T1000 (cell line): ENCODE measurements around the gene EPS8L1.
"Not testable (repeated sequence)": the region's sequence is repeated elsewhere in the genome, so short reads cannot be mapped to it uniquely, and the experiment has no call there.

Source experiments
- DNase-seq: peaks from one replicate; lab custom pipeline; 2025; ENCODE audit warnings: mixed read lengths; lab: John Stamatoyannopoulos, UW

EPS8L1 gene

GRCh38 chr19:55094456-55095259 is 19.0 kb downstream of the EPS8L1 start:
- DNase-seq = no peak

DNA sequence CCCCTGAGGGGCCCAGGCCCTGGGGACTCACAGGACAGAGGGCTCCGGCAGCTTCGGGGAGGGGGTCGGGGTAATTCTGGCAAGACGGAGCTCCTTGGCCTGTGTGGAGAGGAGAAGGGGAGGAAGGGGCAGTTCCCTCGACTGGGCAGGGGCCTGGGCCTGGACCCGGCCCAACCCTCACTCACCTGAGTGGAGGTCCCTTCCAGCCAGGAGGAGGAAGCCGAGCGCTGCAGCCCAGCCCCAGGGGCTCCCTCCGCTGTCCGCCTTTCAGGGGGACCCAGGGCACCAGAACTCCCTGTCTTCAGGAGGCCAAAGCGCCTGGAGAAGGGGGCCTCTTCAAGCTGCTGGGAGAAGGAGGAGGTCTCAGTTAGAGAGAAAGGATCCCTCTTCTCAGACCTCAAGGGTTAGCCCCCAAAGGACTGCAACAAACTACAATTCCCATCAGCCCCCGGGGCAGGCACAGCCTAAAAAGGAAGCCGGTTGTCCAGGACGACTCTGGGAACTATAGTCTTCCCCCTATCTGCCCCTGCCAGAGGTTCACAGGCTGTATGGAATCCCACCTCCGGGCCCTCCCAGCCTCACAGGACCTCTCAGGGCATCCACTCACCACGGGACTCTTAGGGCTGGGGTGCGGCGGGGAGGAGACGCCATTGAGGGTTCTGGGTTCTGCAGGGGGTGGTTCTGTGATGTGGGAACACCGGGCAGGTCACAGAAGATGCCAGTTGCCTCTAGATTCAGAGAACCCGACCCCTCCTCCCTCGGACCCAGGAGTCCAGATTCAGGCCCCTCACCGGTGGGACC is 19.8 kb downstream of the EPS8L1 start:
- DNase-seq = no peak

DNA sequence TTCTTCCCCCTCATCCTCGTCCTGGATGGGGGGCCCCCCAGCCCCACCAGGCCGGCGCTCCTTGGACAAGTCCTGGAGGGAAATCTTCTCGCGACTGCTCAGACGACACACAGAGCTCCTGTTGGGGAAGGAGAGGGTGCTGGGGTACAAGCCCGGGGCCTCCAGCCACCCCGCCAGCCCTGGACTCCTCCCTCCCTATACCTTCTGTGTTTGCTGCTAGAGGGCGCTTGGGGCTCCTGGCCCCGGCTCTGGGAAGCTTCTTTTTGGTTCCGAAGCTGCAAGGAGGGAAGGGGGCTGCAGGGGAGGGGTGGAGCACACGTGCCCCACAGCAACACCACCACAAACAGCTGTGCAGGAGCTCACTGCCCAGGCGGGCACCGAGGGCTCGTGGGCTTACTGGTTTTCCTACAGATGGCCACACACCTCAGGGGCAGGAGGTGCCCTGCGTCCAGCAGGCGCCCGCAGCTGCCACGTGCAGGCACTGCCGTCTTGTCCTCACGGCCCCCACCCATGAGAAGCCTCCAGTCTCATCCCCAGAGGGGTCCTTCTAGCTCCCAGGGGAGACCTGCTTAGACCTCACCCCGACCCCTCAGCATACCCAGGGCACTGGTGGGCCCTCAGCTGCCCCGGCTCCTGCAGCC is 20.5 kb downstream of the EPS8L1 start:
- no peak for DNase-seq

DNA sequence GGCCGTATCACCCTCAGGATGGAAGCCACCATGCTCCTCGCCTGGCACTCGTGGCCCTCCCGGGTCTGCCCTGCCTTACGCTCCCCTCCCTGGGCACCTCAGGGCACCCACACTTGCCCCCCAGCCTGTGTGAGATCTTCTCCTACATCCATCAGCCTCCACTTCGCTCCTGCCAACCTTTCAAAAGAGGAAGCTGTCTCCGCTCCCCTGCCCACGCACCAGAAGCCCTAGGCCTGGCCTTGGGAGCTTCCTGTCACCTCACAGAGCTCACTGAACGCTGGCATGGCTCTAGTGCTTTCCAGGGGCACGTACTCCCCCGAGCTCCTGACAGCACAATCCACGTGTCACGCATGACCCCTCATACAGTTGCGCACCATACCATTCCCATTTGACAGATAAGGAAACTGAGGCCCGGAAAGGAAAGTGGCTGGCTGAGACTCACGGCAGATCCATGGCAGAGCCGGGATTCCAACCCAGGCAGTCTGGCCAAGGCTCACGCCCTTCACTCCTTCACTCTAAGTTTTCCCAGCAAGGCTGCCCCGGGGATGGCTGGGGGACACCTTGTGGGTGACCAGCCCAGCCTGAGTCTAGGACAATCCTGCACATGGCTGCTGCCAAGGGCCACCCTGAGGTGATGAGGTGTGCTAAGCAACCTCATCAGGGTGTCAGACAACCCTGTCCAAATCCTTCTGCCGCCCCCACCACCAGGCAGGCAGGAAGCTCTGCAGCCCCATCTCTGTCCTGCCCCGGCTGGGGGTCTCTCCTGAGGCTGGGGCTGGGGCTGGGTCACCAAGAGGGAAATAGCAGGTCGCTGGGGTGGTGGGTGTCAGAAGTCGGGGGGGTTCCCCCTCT is 22.4 kb downstream of the EPS8L1 start:
- DNase-seq = no peak

- DNase-seq = no peak
Measured at GRCh38 chr19:55098716-55099556, 23.3 kb downstream of the EPS8L1 start.

DNA sequence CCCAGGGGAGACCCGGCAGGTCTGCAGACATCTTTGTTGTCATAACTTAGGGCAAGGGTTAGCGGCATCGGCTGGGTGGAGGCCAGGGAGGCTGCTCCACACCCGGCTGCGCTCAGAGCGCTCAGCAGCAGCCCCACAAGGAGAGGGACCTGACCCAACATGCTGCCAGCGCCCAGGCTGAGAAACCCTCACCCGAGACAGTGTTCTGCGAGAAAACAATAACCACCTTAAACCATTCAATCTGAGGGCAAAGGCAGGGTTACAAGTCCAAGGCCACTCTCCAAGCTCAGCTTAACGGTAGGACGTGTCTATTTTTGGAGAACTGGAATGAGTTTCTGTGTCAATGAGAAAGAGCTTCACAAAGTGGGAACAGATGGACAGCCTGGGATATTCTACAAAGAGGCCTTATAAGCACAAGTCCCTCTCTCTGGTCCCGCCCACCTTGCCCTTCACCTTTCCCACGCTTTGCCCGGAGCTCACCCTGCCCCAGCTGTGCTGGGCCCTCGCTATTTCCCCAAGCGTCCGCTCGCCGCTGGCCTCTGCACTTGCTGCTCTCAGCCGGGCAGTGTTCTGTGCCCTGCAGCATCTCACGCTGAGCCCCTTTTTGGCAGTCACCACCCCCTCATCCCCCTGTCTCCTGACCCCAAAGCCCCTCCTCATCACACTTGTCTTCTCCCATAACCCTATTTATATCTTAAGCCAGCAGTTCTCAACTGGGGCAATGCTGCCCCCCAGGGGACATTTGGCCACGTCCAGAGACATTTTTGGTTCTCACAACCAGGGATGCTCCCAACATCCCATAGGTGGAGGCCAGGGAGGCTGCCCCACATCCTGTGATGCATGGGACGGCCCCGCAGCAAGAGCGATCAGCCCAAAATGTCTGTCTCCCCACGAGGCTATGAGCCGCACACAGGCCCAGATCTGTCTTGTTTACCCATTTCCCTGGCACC is 24.2 kb downstream of the EPS8L1 start:
- no peak for DNase-seq

- DNase-seq = no peak
Measured at GRCh38 chr19:55101261-55101660, 25.6 kb downstream of the EPS8L1 start.

DNA sequence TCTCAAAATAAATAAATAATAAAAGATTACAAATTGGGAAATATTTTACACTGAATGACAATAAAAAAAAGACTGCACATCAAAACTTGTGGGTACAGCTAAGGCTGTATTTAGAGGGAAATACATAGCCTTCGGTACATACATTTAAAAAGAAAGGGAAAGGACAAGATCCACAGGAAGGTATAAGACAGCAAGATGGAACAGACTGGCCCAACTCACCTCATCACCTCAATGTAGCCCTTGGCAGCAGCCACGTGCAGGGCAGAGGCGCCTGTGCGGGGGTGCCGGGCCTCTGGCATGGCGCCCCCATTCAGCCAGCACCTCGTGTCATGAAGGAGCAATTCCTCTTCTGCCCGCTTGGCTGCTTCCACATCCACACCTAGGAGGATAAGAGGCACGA is 27.5 kb downstream of the EPS8L1 start:
- no peak for DNase-seq

DNA sequence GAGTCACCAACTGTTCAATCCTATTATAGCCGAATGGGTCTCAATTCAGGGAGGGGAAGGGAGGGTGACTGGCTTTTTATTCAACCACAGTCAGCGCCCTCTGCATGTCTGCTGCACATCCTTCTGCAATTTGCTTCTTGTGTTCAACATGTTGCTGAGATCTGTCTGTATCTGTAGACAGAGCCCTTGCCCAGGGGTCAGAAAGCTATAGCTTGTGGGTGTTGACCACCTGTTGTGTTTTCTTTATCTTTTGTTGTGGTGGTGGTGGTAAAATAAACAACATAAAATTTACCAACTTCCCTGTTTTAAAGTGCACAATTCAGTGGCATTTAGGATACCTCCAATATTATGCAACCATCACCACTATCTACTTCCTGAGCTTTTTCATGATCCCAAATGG is 29.6 kb downstream of the EPS8L1 start:
- DNase-seq = no peak

DNA sequence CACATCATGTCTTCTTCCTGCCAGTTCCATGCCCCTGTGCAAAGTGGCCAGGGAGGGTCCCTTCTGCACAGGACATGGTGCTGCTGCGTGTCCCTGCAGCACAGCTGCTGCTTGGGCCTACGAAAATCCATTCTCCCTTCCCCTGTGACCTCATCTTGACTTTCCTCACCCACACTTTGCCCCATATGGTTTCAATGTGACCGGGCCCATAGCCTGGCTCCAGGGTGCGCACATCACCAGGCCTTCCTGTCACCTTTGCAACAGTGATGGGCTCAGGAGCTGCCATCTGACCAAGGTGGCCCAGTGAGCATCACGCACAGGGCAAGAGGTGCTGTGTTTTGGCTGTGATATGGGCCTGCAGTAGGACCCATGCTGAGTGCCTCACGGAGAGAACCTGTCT is 30.9 kb downstream of the EPS8L1 start:
- DNase-seq = no peak

DNA sequence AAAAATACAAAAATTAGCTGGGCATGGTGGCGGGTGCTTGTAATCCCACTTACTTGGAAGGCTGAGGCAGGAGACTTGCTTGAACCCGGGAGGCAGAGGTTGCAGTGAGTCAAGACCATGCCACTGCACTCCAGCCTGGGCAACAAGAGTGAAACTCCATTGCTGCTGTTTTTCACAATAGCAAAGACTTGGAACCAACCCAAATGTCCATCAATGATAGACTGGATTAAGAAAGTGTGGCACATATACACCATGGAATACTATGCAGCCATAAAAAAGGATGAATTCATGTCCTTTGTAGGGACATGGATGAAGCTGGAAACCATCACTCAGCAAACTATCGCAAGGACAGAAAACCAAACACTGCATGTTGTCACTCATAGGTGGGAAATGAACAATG is 31.6 kb downstream of the EPS8L1 start:
- DNase-seq = not testable (repeated sequence)

DNA sequence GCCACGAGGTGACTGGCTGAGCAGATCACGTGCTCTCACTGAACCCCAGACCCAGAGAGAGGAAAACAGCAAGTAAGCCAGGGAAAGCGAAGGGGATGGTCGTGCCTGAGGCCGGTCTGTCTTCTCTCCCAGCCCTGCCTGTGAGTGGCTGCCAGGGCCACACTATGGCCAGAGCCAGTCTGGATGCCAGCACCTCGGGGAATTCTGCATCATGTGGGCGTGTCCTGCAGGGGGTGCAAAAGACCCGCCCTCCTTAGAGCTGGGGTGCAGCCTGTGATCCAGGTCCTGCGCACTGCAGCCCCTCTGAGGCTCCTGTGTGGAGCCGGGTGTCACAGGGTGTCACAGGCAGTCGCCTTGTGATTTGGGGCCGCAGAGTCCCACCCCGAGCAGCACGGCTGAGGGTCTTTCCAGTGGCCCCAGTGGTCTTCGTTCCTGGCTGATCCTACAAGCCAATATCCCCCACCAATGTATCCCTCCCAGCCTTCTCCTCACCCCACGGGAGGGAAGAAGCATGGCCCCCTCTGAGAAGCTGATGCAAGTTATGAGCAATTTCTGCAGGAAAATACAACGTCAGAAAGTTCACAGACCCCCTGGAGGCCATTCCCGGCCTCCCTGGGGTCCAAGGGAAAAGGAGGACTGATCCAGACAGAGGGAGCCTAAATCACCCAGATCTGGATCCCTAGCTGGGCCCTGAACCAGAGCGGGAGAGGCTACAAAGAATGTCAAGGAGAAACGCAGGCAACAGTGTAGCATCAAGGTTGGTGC is 34.0 kb downstream of the EPS8L1 start:
- DNase-seq = no peak

DNA sequence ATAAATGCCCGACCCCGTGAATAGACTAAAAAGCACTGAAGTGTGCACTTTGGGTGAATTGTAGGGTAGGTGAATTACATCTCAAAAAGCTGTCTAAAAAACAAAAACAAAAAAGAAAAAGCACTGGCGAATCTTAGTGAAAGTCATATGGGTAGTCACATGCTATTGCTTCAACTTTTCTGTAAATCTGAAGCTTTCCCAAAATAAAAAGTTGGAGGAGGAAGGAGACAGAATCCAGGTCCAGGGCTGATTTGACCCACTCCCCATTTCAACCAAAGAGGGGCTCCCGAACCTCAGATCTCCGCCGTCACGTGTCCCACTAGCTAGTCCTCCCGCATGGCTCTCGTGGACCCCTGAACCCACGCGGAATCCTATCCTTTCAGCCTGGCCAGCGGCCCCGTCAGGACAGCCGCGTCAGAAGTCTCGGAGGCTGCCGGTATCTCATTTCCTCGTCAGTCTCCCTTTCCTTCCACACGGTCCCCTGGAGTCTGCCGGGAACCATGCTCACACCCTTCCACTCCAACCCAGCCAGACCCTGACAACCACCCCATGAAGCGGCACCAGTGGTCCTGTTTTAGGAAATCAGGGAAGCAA is 35.7 kb downstream of the EPS8L1 start:
- DNase-seq = no peak

- no peak for DNase-seq
Measured at GRCh38 chr19:55112246-55112776, 36.6 kb downstream of the EPS8L1 start.

- no peak for DNase-seq
Measured at GRCh38 chr19:55112777-55113569, 37.3 kb downstream of the EPS8L1 start.

DNA sequence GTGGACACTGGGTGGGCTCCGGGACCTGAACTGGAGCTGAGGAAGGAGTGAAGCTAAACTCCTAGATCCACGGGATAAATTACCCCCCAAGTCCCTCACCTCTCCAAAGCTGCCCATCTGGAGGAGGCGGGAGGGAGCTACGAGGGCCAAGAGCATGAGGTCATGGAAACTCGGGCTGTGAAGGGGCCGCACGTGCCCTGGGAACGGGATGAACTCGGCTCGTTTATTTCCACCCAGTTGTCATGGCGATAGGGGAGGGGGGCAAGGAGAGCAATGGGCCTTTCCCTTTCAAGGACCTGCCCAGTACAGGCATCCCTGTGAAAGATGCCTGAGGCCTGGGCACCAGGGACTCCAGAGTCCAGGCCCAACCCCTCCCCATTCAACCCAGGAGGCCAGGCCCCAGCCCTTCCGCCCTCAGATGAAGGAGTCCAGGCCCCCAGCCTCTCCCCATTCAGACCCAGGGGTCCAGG is 37.9 kb downstream of the EPS8L1 start:
- DNase-seq = peak; percentile 10

DNA sequence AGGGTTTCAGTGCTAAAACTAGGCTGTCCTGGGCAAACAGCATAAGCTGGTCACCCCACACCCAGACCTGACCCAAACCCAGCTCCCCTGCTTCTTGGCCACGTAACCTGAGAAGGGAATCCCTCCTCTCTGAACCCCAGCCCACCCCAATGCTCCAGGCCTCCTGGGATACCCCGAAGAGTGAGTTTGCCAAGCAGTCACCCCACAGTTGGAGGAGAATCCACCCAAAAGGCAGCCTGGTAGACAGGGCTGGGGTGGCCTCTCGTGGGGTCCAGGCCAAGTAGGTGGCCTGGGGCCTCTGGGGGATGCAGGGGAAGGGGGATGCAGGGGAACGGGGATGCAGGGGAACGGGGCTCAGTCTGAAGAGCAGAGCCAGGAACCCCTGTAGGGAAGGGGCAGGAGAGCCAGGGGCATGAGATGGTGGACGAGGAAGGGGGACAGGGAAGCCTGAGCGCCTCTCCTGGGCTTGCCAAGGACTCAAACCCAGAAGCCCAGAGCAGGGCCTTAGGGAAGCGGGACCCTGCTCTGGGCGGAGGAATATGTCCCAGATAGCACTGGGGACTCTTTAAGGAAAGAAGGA is 39.0 kb downstream of the EPS8L1 start:
- DNase-seq = no peak
